Gastrocnemius medialis (tissue), 4 donors: ENCODE measurements around the gene NEK9. TPM values are rescaled to one million over a fixed set of nuclear protein-coding genes. Genes with fewer than 3 reads are reported as not detected.
A peak's percentile ranks its signal among the peaks of the same experiment; 100 is the strongest.

ENCODE experiments used
- ATAC-seq, 2 donors: fragments of 150-250 bp; one replicate each; pipeline ENCODE4 v1.9.1; 2016
- DNase-seq, 2 donors: peaks; one replicate each; pipeline ENCODE4 v3.0.0-alpha.2; 2019
- H3K27ac ChIP-seq, 4 donors: fragments of 200-600 bp; sonication (generic); 1 replicate in 1 of 4; 2 replicates in 3 of 4; pipeline ENCODE4 v1.5.1; 2016 to 2018; ENCODE audit warnings: mild to moderate bottlenecking in 2 of 4, moderate library complexity in 1 of 4
- H3K27me3 ChIP-seq, 3 donors: fragments of 200-600 bp; sonication (generic) in 2 of 3; 1 replicate in 1 of 3; 2 replicates in 2 of 3; pipeline versions ENCODE4 v1.5.1 to v1.6.0; 2016 to 2019; ENCODE audit warnings: mild to moderate bottlenecking in 1 of 3, moderate library complexity in 1 of 3
- H3K36me3 ChIP-seq, 2 donors: fragments of 200-600 bp; sonication (generic) in 1 of 2; one replicate each; pipeline ENCODE4 v1.5.1; 2017 to 2018
- H3K4me1 ChIP-seq, 2 donors: fragments of 200-600 bp; sonication (generic) in 1 of 2; one replicate each; pipeline ENCODE4 v1.5.1; 2016 to 2017; ENCODE audit warnings: mild to moderate bottlenecking in 2 of 2
- H3K4me3 ChIP-seq, 4 donors: fragments of 200-600 bp; sonication (generic) in 3 of 4; 1 replicate in 1 of 4; 2 replicates in 3 of 4; pipeline ENCODE4 v1.5.1; 2016 to 2019; ENCODE audit warnings: mild to moderate bottlenecking in 2 of 4
- H3K9me3 ChIP-seq, 3 donors: fragments of 200-600 bp; sonication (generic) in 2 of 3; 1 replicate in 1 of 3; 2 replicates in 2 of 3; pipeline ENCODE4 v1.5.1; 2016 to 2019
- POLR2A ChIP-seq, 2 donors: fragments of 450-650 bp; IDR thresholded peaks; one replicate each; pipeline ENCODE4 v1.6.1; 2017; ENCODE audit warnings: antibody characterized with exemption in 2 of 2, mild to moderate bottlenecking in 2 of 2, moderate library complexity in 2 of 2
- in situ Hi-C, 4 donors: fragments of 200-750 bp; cut with MboI; loops; one replicate each; pipeline versions ENCODE4 v1.15.0 to v1.8.0; 2017; ENCODE audit warnings: low sequenced_read_pairs in 4 of 4
- intact Hi-C: fragments of 100-400 bp; cut with DNase I; formaldehyde crosslinking; loops from one replicate; pipeline ENCODE4 v1.15.1; 2023; ENCODE audit warnings: low total_unique reads
- total RNA-seq, 4 donors: library from RNA; depleted of rRNA; stranded (reverse); fragments of >200 nt; gene quantifications; one replicate each; pipeline versions ENCODE4 v1.1.0 to v1.2.3, GENCODE V29; 2016
- TF ChIP-seq, protein P1 (sequence below), 5 experiments: fragments of 450-650 bp in 3 of 5; fragments of 200-600 bp in 2 of 5; sonication (generic) in 2 of 5; IDR thresholded peaks in 4 of 5; conservative IDR thresholded peaks in 1 of 5; 1 replicate in 4 of 5; 2 replicates in 1 of 5; pipeline ENCODE4 v1.5.1; 2016 to 2019; ENCODE audit warnings: antibody characterized with exemption in 5 of 5, mild to moderate bottlenecking in 3 of 5, moderate library complexity in 3 of 5

The NEK9 gene
- total RNA-seq, 4 donors from 2014 or later = 36.3 to 93.2 (median 42.6) TPM

GRCh38 chr14:75107186-75107585, 19.7 kb downstream of the NEK9 start:
- DNase-seq = no peak
- intact Hi-C loops = no loop called here
- peaks cover 0 to 91% of the 10 kb centered on the region in 2 donors for H3K36me3 ChIP-seq
- TF ChIP-seq, protein P1, sequence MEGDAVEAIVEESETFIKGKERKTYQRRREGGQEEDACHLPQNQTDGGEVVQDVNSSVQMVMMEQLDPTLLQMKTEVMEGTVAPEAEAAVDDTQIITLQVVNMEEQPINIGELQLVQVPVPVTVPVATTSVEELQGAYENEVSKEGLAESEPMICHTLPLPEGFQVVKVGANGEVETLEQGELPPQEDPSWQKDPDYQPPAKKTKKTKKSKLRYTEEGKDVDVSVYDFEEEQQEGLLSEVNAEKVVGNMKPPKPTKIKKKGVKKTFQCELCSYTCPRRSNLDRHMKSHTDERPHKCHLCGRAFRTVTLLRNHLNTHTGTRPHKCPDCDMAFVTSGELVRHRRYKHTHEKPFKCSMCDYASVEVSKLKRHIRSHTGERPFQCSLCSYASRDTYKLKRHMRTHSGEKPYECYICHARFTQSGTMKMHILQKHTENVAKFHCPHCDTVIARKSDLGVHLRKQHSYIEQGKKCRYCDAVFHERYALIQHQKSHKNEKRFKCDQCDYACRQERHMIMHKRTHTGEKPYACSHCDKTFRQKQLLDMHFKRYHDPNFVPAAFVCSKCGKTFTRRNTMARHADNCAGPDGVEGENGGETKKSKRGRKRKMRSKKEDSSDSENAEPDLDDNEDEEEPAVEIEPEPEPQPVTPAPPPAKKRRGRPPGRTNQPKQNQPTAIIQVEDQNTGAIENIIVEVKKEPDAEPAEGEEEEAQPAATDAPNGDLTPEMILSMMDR (IDR thresholded peaks at IDR 0.05 in 4 of 5, conservative IDR thresholded peaks at IDR 0.05 in 1 of 5) = no peak
- no peak for TF ChIP-seq POLR2A (IDR thresholded peaks at IDR 0.05)
- no peak overlapping the region for H3K27ac ChIP-seq
- no peaks in the 10 kb centered on the region for H3K27me3 ChIP-seq
- H3K4me3 ChIP-seq = no peak overlapping the region
- no peaks in the 10 kb centered on the region for H3K9me3 ChIP-seq
- H3K4me1 ChIP-seq = no peaks in the 10 kb centered on the region
- in situ Hi-C loops = no loop called here
- no peak for ATAC-seq

GRCh38 chr14:75101491-75101890, 25.4 kb downstream of the NEK9 start:
- in situ Hi-C loops (no loop called here), intact Hi-C loops (no loop called here)
- Histone ChIP-seq H3K27ac (no peak overlapping the region), H3K4me1 (peaks cover 29% of the 10 kb centered on the region in 2 donors), H3K4me3 (no peak overlapping the region), H3K9me3 (no peaks in the 10 kb centered on the region), H3K36me3 (peaks cover 0 to 71% of the 10 kb centered on the region in 2 donors), H3K27me3 (no peaks in the 10 kb centered on the region)
- ATAC-seq (no peak), DNase-seq (no peak)
- TF ChIP-seq POLR2A (IDR thresholded peaks at IDR 0.05) = no peak
- TF ChIP-seq, protein P1 (IDR thresholded peaks at IDR 0.05 in 4 of 5, conservative IDR thresholded peaks at IDR 0.05 in 1 of 5) = no peak

- H3K27me3 ChIP-seq = no peaks in the 10 kb centered on the region
- intact Hi-C loops = no loop called here
- TF ChIP-seq, protein P1 (IDR thresholded peaks at IDR 0.05 in 4 of 5, conservative IDR thresholded peaks at IDR 0.05 in 1 of 5) = no peak
- peak overlapping the region; percentile 71 to 84 (median 79) for H3K27ac ChIP-seq
- H3K36me3 ChIP-seq = peaks cover 0 to 71% of the 10 kb centered on the region in 2 donors
- no peak overlapping the region for H3K4me3 ChIP-seq
- in situ Hi-C loops = loop anchor here in 2 of 4 donors (25.0 kb wide), 1 partner anchor 161 kb away; no protein-coding TSS in a partner anchor
- peak; percentile 86 to 88 for ATAC-seq
- H3K9me3 ChIP-seq = no peaks in the 10 kb centered on the region
- DNase-seq = no peak
- H3K4me1 ChIP-seq = peaks cover 30 to 31% of the 10 kb centered on the region in 2 donors
These were observed 28.2 kb downstream of the NEK9 start for GRCh38 chr14:75098682-75099081.

- peak overlapping the region; percentile 71 to 84 (median 79) for H3K27ac ChIP-seq
- TF ChIP-seq POLR2A (IDR thresholded peaks at IDR 0.05) = no peak
- TF ChIP-seq, protein P1 (IDR thresholded peaks at IDR 0.05 in 4 of 5, conservative IDR thresholded peaks at IDR 0.05 in 1 of 5) = no peak
- H3K27me3 ChIP-seq = no peaks in the 10 kb centered on the region
- H3K9me3 ChIP-seq = no peaks in the 10 kb centered on the region
- peaks cover 0 to 70% of the 10 kb centered on the region in 2 donors for H3K36me3 ChIP-seq
- no peak for DNase-seq
- no peak overlapping the region for H3K4me3 ChIP-seq
- ATAC-seq = peak in 1 of 2 donors; percentile 35
- H3K4me1 ChIP-seq = peaks cover 30 to 31% of the 10 kb centered on the region in 2 donors
- intact Hi-C loops (no loop called here), in situ Hi-C loops (loop anchor here in 2 of 4 donors (25.0 kb wide), 1 partner anchor 161 kb away; no protein-coding TSS in a partner anchor)
These were observed 28.6 kb downstream of the NEK9 start for GRCh38 chr14:75098212-75098611.

DNA sequence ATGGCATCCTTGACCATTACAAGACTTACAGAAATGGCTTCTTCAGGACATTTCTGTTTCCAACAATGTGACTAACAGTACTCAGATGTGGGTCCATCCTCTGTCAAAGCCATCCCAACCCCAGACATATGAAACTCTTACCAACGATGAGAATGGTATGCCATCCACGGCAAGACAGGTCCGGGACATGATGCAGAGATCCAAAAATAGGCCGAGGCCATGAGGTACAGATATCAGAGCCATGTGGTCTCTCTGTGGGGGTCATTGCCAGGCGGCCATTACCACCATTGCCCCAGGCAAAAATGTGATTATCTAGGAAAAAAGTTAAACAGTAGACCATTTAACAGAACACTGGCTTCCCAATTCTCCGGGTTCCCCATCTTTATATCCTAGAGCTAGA, 29.9 kb downstream of the NEK9 start:
- in situ Hi-C loops = loop anchor here in 2 of 4 donors (25.0 kb wide), 1 partner anchor 160 kb away; no protein-coding TSS in a partner anchor
- intact Hi-C loops = no loop called here
- ATAC-seq = peak; percentile 45 to 79

More for the DNA sequence above, 29.9 kb downstream of the NEK9 start:
- Histone ChIP-seq H3K36me3 (peaks cover 0 to 72% of the 10 kb centered on the region in 2 donors), H3K4me3 (no peak overlapping the region), H3K4me1 (peaks cover 31 to 34% of the 10 kb centered on the region in 2 donors), H3K27me3 (no peaks in the 10 kb centered on the region), H3K27ac (peak overlapping the region; percentile 71 to 84 (median 79)), H3K9me3 (no peaks in the 10 kb centered on the region)
- TF ChIP-seq, protein P1 (IDR thresholded peaks at IDR 0.05 in 4 of 5, conservative IDR thresholded peaks at IDR 0.05 in 1 of 5) = no peak
- no peak for TF ChIP-seq POLR2A (IDR thresholded peaks at IDR 0.05)
- peak; percentile 5 to 69 for DNase-seq
